HCT116 (cell line): ENCODE data around the gene SUN5.
"Not testable (repeated sequence)": the region's sequence is repeated elsewhere in the genome, so short reads cannot be mapped to it uniquely, and the experiment has no call there.

Experiments used
- CTCF ChIP-seq, 3 experiments: fragments of 200-600 bp in 1 of 3; sonication (generic) in 1 of 3; IDR thresholded peaks in 2 of 3; conservative IDR thresholded peaks in 1 of 3; 2 replicates each; pipeline ENCODE4 v1.5.1; 2012 to 2017; ENCODE audit warnings: low read depth in 2 of 3, low read length in 2 of 3, antibody characterized with exemption in 1 of 3, borderline replicate concordance in 1 of 3, control low read depth in 1 of 3, mild to moderate bottlenecking in 1 of 3, mixed read lengths in 1 of 3, mixed run types in 1 of 3, moderate library complexity in 1 of 3; ENCODE audit not compliant: insufficient read depth in 1 of 3
- EGR1 ChIP-seq: IDR thresholded peaks from 2 replicates; pipeline ENCODE4 v1.6.1; 2012; ENCODE audit warnings: low read depth
- EZH2phosphoT487 ChIP-seq: fragments of 200-600 bp; IDR thresholded peaks from 2 replicates; pipeline ENCODE4 v1.6.1; 2018; ENCODE audit warnings: antibody characterized with exemption, borderline replicate concordance
- POLR2A ChIP-seq: IDR thresholded peaks from 2 replicates; pipeline ENCODE4 v1.7.0; 2011; ENCODE audit warnings: borderline replicate concordance; ENCODE audit not compliant: insufficient read depth, insufficient read length; ENCODE audit errors: extremely low read depth

- not testable (repeated sequence) for TF ChIP-seq CTCF (IDR thresholded peaks at IDR 0.05 in 2 of 3, conservative IDR thresholded peaks at IDR 0.05 in 1 of 3; ENCODE audit: borderline replicate concordance in 1 of 3, insufficient read depth in 1 of 3, low read depth in 2 of 3, low read length in 2 of 3); POLR2A; EGR1; EZH2phosphoT487
Observed at GRCh38 chr20:32975121-32975520, 29.1 kb downstream of the SUN5 start.
